Stimulated activated CD8-positive, alpha-beta memory T cell treated with anti-CD3 and anti-CD28 coated beads, Interleukin-12 subunit alpha, Interleukin-12 subunit beta, amount 100 ng/mL, for 1 hour (primary cell): ENCODE results near the gene SUMO3.
A peak's percentile ranks its signal among the peaks of the same experiment; 100 is the strongest.

ENCODE experiments used
- DNase-seq: peaks from one replicate; pipeline ENCODE4 v3.0.0-alpha.2; 2020; ENCODE audit warnings: low read depth

SUMO3 gene

DNA sequence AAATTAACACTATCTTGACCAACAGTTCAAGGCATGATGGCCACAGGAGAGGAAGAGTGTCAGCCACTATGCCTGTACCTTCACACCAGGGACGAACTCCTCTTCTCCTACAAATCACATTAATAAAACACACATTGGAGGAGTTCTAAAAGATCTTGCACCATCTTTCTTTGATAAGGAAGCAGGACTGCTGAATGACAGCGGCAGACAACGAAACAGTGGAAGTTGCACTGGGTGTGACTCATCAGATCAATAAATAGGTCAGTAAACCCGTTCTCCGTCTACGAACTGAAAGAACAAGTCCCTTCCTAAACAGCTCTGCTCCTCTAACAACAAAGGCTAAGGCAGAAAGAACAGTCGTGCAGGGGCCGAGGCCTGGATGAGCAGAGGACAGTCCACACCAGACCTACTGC is 39.4 kb downstream of the SUMO3 start:
- DNase-seq: no peak

DNA sequence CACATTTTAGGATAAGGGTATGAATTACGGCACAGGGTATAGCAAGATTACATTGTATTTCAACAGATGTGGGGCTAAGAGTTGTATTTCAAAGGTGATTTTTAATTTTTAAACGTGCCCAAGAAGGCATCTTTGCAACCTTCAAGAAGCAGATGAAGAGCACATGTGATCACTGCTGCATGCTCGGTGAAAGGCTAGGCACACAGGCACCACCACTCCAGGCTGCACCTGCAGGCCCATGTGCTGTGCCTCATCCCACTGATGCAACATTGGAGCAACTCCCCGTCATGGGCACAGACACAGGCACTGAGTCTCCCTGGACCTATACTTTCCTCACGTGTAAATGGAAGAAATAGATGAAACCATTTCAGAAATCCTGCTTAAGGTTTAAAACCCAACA is 39.8 kb downstream of the SUMO3 start:
- no peak for DNase-seq

DNA sequence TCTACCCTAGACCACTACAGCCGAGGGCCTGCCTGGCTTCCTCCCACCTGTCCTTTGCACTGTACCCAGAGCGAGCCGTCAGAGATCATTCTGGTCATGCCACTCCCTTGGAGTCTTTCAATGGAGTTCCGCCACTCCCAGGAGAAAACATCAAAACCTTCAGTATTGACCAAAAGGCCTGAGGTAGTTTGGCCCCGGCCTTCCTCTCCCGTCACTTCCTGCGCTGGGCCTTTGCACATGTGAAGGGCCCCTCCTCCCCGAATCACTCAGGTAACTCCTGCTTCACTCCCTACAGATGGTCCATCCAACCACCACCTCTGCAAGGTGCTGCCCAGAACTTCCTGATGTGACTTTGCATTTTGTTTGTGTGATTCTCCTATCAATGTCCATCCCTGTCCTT is 42.9 kb downstream of the SUMO3 start:
- no peak for DNase-seq

DNA sequence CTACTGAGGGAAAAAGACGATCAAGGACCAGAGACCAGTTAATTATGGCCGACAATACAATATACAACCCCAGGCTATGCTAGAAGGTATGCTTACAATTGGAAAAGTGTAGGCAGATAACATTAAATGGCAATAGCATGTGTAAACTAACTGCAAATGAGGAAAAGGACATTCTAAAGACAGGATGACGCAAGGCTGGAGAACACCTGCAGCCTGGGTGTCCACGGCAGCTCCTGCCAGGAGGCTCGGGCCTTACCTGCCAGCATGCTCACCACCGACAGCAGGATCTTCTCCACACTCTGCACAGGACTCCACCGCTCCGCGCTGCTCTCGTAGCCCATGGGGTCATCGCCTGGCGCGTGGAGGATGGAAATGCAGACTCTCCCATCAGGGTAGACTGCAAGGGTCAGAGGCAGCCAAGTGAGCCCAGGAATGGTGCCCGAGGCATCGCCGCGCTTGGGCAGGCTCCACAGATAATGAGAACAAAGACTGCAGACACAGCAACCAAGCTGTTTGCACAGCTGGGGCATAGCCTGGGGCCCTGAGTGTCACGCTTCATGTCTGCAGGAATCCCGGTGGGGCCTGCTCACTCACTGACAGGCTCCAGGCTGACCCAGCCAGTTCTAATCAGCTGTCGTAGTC is 44.5 kb downstream of the SUMO3 start:
- no peak for DNase-seq

DNA sequence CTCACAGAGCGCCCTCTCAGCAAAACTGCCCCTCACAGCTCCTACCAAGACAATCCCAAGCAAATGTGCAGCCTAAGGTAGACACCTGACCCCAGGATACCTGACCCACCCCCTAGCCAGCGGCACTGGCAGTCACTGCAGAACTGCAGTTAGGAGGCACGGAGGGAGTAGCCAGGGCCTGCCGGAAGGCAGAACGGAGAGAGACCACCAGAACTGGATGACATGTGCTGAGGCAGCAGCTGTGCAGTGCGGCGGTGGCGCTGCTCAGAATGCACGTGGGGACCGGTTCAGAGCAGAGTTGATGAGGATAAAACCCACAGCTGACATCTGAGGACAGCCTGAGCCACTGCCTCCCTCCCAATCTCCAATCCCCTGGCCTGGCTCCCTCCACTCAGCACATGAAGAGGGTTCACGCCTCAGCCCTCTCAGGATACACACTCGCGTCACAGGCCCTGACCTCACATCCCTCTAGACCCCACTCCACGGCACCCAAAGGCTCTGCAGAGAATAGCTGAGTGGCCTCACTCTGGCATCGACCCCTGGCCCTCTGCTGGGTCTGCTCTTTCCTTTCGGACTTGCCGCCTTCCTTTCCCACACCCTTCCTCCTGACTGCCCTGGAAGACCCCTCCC is 45.9 kb downstream of the SUMO3 start:
- no peak for DNase-seq

DNA sequence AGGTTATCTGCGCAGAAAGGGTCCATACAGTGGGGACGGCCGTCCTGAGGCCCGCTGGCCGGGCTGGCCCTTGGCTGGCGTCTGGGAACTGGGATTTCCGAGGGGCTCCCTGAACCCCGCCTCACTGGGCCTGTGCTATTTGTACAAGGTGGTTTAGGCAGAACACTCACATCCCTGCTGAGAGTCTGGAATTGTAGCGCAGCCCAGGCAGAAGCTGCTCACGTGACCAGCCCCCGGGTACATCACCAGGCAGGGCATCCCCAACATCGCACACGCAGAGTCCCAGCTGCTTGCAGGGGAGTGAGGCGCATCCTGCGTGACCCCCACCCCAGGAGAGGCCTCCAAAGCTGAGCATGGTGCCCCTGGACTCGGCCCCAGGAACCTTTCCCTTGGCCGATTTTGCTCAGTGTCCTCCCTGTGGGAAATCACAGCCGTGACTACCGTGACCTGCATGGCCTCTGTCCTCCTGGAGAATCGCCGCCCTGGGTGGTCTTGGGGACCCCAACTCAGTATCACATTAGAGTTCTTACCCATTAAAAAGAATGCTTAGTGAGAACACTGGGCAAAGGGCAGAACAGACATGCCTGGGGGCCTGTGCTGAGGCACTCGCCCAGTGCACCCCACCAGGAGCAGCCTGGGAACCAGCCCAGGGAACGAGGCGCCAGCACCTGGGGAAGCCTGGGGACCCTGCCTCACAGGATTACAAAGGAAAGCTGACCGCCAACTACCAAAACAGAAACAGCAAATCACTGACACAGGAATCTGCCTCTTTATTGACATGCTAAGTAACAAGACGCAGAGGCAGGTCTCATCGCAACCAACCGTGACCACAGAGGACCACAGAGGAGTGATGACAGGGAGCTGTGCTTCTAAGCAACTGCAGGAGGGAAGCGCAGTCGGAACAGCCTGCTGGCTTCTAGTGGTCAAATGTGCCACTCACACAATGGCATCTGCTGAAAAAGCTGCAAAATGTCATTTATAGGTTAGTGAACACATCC is 49.7 kb downstream of the SUMO3 start:
- no peak for DNase-seq

DNA sequence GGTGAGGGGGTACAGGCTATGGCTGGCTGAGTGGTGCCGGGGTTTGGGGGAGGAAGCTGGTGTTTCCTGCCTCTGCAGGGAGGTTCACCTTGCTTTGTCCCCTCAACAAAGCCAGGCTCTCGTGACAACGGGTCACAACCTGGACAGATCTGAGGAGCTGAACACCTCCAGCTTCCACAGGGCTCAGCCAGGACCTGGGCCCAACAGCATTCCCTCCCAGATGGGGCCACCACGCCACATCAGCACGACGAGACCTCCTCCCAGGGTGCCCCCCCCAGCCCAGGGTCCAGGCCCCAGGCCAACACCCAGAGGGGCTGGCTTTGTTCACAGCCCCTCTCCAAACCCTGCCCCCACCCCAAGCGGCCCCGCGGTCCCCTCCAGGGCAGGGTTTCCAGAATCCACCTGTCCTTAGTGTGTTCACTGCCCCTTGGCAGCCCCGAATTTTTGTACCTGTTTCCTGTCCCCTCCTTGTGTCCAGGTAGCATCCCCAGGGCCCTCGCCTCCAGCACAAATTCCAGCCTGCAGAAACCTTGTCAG is 51.0 kb downstream of the SUMO3 start:
- DNase-seq: no peak

DNA sequence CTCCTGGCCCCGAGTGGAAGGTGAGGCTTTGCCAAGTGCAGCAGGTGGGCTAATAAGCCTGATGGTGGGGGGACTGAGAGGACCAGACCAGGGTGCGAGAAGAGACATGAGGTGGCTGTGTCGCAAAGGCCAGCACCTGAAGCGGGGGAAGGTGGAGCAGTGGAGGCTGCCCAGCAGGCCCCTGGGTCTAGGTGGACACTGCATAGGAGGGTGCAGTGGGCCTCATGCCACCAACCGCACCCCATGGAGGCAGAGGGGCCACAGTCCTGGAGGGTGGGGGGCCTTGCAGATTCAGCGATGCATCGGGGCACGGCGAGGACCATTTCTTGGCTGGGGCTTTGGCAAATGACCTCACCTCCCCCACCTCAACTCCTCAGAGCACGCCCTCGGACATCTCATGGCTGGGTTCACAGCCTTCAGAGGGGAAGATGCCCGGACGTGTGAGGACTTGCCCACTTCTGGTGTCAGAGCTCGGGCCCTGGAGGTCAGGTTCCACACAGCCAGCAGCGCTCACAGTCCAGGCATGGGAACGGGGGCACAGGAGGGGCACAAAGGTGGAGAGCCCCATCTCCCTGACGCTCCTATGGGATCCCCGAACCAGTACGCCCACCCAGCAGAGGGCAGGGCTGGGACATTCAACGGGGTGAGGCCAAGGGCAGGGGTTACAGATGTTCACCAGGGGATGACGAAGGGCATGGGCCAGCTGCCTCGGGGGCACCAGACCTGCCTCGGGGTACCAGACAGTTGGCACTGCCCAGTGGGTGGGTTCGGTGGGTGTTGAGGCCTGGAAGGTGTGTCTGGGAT is 51.6 kb downstream of the SUMO3 start:
- no peak for DNase-seq

DNA sequence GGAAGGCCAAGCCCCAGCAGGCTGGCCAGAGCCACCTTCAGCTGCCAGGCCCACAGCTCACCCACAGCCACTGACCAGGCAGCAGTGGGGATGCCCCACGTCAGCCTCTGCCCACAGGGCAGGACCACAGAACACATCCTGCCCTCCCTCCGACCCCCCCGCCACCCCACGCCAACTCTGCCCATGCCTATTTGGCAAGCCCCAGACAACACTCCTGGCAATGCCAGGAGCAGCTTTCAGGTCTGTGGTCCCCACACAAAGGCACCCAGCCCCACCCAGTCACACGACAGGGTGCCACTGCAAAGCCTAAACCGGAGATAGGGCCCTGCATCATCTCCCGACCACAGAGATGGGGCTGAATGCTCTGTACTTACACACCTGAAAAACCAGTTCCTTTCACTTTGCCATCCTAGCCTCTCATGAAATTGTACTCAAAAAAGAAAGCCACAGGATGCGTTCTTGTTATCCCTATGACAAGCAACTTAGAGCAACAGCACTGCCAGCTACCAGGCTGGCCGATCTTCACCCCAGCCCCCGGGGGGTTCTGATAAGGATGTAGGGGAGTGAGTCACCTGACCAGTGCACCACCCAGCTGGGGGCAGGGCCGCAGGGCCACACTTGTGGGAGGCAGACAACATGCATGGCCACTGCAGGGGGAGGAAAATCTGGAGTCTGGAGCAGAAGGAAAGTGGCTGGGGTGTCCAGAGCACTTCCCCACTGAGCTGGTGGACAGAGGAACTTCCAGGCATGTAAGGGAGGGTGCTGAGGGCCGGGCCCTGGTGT is 52.4 kb downstream of the SUMO3 start:
- DNase-seq: peak; percentile 22

DNA sequence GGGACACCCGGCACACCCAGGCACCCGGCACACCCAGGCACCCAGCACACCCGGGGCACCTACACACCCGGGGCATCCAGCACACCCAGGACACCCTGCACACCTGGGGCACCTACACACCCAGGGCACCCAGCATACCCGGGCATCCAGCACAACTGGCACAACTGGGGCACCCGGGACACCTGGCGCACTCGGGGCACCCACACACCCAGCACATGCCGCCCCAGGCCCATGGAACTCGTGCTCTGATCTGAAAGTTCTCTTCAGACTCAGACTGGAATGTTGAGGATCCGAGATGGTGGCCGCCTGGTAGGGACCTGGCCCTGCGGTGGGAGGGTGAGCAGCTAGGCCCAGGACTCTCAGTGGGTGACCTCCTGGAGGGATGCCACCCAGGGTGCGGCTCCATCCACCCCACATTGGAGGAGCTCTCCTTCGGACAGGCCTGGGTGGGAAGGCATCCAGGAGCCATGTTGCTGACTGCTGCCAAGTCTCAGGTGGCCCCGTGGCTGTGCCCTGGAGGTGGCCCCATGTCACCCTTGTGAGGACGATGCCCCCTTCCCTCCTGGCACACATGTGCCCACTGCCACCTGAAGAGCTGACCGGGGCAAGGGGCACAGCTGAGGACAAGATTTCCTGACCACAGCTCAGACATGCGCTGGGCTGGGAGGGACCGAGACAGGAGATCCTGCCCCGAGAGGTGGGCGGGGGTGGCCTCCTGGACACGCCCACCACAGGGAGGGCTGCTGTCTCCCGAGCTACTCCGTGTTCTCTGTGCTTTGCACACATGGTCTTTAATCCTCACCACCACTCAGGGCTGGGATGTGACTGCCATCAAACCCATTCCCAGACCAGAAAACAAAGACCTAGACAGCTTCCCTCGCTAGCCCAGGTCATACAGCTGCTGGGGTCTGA is 53.3 kb downstream of the SUMO3 start:
- no peak for DNase-seq

DNA sequence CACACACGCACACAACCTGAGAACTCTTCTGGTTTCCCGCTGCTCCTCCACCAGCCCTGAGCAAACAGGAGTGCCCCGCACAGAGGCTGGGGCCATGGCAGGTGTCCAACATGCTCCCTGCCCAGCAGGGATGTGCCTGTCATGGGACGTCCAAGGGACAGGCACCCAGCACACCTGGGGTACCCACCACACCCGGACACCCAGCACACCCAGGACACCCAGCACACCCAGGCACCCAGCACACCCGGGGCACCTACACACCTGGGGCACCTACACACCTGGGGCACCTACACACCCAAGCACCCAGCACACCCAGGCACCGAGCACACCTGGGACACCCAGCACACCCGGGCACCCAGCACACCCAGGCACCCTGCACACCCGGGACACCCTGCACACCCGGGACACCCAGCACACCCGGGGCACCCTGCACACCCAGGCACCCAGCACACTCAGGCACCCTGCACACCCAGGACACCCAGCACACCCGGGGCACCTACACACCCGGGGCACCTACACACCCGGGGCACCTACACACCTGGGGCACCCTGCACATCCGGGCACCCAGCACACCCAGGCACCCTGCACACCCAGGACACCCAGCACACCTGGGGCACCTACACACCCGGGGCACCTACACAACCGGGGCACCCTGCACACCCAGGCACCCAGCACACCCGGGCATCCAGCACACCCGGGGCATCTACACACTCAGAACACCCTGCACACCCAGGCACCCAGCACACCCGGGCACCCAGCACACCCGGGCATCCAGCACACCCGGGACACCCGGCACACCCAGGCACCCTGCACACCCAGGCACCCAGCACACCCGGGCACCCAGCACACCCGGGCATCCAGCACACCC is 54.2 kb downstream of the SUMO3 start:
- DNase-seq: no peak

DNA sequence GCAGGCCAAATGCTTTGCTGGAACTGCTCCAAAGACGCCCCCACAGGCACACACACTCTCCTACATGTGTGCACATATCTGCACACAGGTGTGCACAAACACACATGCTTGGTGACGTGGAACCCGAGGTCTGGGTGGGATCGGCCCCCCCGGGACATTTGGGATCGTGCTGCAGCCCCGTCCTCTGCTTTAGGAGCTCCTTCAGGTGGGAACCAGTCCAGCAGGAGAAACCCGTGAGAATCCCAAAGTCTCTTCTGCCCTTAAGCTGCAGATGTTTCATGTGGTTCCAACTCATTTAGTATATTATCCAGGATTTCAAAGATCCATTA is 54.8 kb downstream of the SUMO3 start:
- no peak for DNase-seq

DNA sequence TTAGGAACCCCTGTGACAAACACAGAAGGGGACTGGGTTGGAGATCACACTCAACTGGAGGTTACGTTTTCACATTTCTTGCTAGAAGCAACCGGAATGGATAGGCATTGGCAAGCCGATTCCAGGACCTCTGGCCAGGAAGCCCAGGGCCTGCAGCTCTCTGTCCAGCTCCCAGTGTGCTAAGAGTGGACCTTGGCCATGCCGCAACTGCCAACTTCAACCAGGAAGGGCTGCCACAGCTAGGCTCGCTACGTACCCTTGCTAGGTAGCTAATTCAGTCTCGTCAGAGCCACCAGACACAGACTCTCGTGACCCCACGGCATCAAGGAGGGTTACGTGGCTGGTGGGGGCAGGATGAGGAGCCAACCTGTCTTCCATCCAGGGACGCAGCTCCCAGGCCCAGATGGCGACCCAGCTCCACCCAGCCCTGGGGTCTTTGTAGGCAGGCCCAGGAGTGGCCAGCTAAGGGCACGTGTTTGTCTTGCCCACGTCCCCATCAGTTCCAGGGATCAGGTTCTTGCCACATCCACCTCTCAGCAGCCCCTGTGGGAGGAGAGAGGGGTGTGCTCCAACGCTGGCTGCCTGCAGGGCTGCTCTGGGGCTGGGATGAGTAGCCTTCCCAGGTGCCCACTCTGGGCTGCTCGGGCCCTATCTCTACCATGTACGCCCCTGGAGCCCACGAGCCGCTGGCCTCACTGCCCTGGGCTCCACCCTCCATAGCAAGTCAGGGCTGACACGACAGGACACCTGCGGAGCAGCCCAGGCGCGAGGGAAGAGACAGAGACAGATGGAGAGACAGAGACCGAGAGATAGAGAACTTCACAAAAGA is 55.4 kb downstream of the SUMO3 start:
- no peak for DNase-seq

DNA sequence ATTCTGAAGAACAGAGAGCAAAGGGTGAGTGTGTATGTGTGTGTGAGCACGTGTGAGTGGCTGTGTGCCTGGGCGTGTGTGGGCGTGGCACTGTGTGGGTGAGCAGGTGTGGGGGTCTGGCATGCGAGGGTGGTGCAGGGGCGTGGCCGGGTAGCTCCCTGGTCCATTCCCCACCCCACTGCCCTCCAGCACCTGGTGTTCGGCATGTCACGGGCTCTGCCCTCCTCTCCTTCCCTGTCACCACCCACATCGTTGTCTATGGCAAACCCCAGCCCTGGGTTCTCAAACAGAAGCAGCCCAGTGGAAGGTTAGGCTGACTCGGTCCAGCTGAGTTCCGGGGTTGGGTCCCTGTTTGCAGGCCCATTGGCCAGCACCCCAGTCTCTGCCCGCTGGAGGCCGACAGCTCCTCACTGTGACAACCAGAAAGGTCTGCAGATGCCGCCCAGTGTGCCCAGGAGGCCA is 56.1 kb downstream of the SUMO3 start:
- DNase-seq: no peak

DNA sequence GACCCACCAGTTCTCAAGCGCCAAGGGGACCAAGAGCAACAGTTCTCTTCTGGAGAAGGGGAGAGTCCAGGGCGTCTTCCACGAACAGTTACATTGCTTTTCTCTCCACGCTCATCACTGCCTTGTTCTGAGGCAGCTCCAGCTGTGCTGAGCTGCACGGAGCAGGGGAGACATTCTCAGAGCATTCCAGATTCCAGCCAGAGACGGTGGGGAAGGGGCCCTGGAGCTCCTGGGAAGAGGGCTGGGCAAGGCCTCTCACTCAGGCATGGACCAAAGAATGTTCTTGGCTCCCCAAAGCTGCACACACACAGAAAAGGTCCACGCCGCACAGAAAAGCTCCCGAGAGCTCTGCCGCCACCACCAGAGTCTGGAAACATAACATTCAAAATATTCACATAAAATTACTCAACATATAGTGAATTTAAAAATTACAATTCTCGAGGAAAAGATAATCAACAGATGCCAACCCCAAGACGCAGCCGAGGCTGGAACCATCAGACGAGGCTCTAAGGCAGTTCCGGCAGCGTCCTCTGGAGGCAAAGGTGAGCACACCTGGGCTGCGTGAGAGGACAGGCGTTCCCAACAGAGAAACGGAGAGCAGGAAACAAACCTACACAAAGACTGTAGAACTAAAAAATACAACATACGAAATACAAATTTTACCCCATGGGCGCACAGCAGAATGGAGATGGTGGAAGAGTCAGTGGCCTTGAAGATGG is 56.7 kb downstream of the SUMO3 start:
- DNase-seq: no peak

DNA sequence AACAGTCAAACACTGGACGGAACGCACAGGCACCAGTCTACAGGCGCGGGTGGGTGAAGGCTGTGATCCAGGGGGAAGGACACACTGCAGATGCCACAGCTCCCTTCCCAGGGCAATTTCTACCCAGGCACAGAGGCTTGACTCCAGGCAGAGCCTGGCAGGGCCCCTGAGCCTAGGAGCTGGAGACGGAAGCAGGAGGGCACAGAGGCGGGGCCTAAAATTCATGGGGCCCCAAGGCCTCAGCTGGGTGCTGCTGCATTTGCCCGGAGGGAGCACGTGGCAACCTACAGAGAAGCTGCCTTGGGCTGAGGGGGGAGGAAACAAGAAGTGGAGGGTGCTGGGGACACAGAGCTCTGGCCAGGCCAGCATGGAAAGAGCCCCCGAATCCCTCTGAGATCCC is 57.5 kb downstream of the SUMO3 start:
- DNase-seq: no peak

DNA sequence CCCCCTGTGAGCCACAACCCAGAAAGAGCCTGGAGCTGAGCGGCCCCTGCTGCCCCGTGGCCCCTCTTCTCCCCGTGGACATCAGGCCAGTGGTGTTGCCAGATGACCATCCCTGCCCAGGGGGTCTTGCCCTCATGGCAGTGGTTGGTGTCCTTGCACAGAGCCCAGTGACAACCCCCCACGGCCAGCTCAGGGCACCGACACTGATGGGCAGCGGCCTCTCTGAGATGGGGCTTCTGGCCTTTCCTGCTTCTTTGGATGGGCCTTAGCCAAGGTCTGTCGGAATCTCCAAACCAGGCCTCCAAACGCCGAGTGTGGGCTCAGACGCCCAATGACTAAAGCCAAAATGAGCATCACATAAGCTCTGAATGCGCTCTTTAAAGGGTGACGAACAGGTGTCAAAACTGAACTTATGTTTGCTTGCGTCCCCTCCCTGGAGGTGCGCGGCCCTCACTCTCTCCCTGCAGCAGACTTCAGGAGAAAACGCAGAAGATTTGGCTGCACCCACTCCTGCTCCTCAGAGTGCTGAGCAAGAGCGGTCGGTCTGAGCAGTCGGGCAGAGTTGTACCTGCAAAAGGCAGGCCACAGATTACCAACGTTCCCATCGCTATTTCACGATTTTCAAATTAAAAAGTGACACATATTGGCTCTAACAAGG is 58.1 kb downstream of the SUMO3 start:
- no peak for DNase-seq
